Mesenchymal stem cell (in vitro differentiated cells and primary cell): ENCODE measurements around the gene FMO3.

Experiments
- DNase-seq: peaks from one replicate; pipeline ENCODE4 v3.0.0-alpha.2; 2013
- H2AFZ ChIP-seq: one replicate; pipeline ENCODE4 v1.6.1; 2013; ENCODE audit warnings: low read depth, mild to moderate bottlenecking, control low read depth, inconsistent platforms, low read length, moderate library complexity
- H2AK5ac ChIP-seq: 2 replicates; pipeline ENCODE4 v1.6.1; 2013; ENCODE audit warnings: low read length, moderate library complexity, mild to moderate bottlenecking, inconsistent platforms; ENCODE audit not compliant: severe bottlenecking
- H2BK120ac ChIP-seq: one replicate; pipeline ENCODE4 v1.6.1; 2013; ENCODE audit warnings: low read depth, mild to moderate bottlenecking, inconsistent platforms, low read length, moderate library complexity
- H2BK12ac ChIP-seq, 2 experiments: one replicate each; pipeline ENCODE4 v1.6.1; 2013; ENCODE audit warnings: inconsistent platforms in 2 of 2, low read length in 2 of 2, mild to moderate bottlenecking in 2 of 2, moderate library complexity in 2 of 2, control low read depth in 1 of 2
- H2BK15ac ChIP-seq: one replicate; pipeline ENCODE4 v1.6.1; 2013; ENCODE audit warnings: mild to moderate bottlenecking, low read depth, inconsistent platforms; ENCODE audit not compliant: poor library complexity, severe bottlenecking
- H2BK5ac ChIP-seq: 2 replicates; pipeline ENCODE4 v1.6.1; 2013; ENCODE audit warnings: low read depth, mild to moderate bottlenecking, low read length, control low read depth, inconsistent platforms; ENCODE audit not compliant: poor library complexity, severe bottlenecking
- H3K14ac ChIP-seq, 2 experiments: one replicate each; pipeline ENCODE4 v1.6.1; 2013; ENCODE audit warnings: inconsistent platforms in 2 of 2, low read length in 2 of 2, control low read depth in 1 of 2, mild to moderate bottlenecking in 1 of 2, moderate library complexity in 1 of 2
- H3K18ac ChIP-seq, 2 experiments: one replicate each; pipeline ENCODE4 v1.6.1; 2013; ENCODE audit warnings: inconsistent platforms in 2 of 2, low read length in 2 of 2, control low read depth in 1 of 2, low read depth in 1 of 2, mild to moderate bottlenecking in 1 of 2
- H3K23ac ChIP-seq, 2 experiments: one replicate each; pipeline ENCODE4 v1.6.1; 2013; ENCODE audit warnings: inconsistent platforms in 2 of 2, low read length in 2 of 2, mild to moderate bottlenecking in 2 of 2, moderate library complexity in 2 of 2, control low read depth in 1 of 2
- H3K27ac ChIP-seq: 2 replicates; pipeline ENCODE4 v1.5.1; 2013; ENCODE audit warnings: mild to moderate bottlenecking, moderate library complexity, low read length, control low read depth, inconsistent platforms; ENCODE audit not compliant: poor library complexity, severe bottlenecking
- H3K27me3 ChIP-seq, 2 experiments: 2 replicates each; pipeline versions ENCODE4 v1.6.1 to v1.7.0; 2013; ENCODE audit warnings: low read length in 2 of 2, mild to moderate bottlenecking in 2 of 2, moderate library complexity in 2 of 2, control low read depth in 1 of 2, inconsistent platforms in 1 of 2; ENCODE audit not compliant: control insufficient read depth in 1 of 2, insufficient read depth in 1 of 2
- H3K36me3 ChIP-seq, 2 experiments: 2 replicates each; pipeline versions ENCODE4 v1.6.1 to v1.7.0; 2013; ENCODE audit warnings: low read length in 2 of 2, control low read depth in 1 of 2, inconsistent platforms in 1 of 2, low read depth in 1 of 2, mild to moderate bottlenecking in 1 of 2; ENCODE audit not compliant: insufficient read depth in 2 of 2, control insufficient read depth in 1 of 2
- H3K4ac ChIP-seq, 2 experiments: one replicate each; pipeline ENCODE4 v1.6.1; 2013; ENCODE audit warnings: inconsistent platforms in 2 of 2, low read length in 2 of 2, mild to moderate bottlenecking in 2 of 2, moderate library complexity in 2 of 2, control low read depth in 1 of 2, low read depth in 1 of 2
- H3K4me1 ChIP-seq: 2 replicates; pipeline ENCODE4 v1.6.1; 2013; ENCODE audit warnings: low read depth, low read length, control low read depth; ENCODE audit not compliant: control insufficient read depth, insufficient read depth
- H3K4me2 ChIP-seq: 2 replicates; pipeline ENCODE4 v1.6.1; 2013; ENCODE audit warnings: low read length, mild to moderate bottlenecking, inconsistent platforms; ENCODE audit not compliant: poor library complexity, severe bottlenecking
- H3K4me3 ChIP-seq, 2 experiments: 2 replicates each; pipeline versions ENCODE4 v1.5.1 to v1.7.0; 2013; ENCODE audit warnings: low read length in 2 of 2, mild to moderate bottlenecking in 2 of 2, control low read depth in 1 of 2, low read depth in 1 of 2; ENCODE audit not compliant: insufficient read depth in 1 of 2
- H3K79me1 ChIP-seq: replicated peaks from 2 replicates; pipeline ENCODE4 v1.6.1; 2013; ENCODE audit warnings: mild to moderate bottlenecking, control low read depth, low read length, inconsistent platforms; ENCODE audit not compliant: poor library complexity, severe bottlenecking
- H3K9ac ChIP-seq: 2 replicates; pipeline ENCODE4 v1.7.0; 2013; ENCODE audit warnings: mild to moderate bottlenecking, low read length, moderate library complexity
- H3K9me3 ChIP-seq: 2 replicates; pipeline ENCODE4 v1.7.0; 2013; ENCODE audit warnings: mild to moderate bottlenecking, low read length; ENCODE audit not compliant: control insufficient read depth
- H4K8ac ChIP-seq: one replicate; pipeline ENCODE4 v1.6.1; 2013; ENCODE audit warnings: inconsistent platforms, mild to moderate bottlenecking, low read length, moderate library complexity
- H4K91ac ChIP-seq: one replicate; pipeline ENCODE4 v1.6.1; 2013; ENCODE audit warnings: mild to moderate bottlenecking, low read length, inconsistent platforms
- WGBS: methylation state at CpG from one replicate; pipeline ENCODE4 v1.1.7; 2013; ENCODE audit warnings: mixed read lengths; 5-methylcytosine and 5-hydroxymethylcytosine counted together

The FMO3 gene

GRCh38 chr1:171158551-171158950, 67.8 kb downstream of the FMO3 start:
- no peak overlapping the region for H3K18ac ChIP-seq
- no peaks in the 10 kb centered on the region for H3K36me3 ChIP-seq
- no peak overlapping the region for H4K8ac ChIP-seq
- peaks cover 6% of the 10 kb centered on the region for H3K9me3 ChIP-seq
- no peak for DNase-seq
- H2BK15ac ChIP-seq, result no peak overlapping the region
- H3K4me3 ChIP-seq, result no peak overlapping the region
- H3K23ac ChIP-seq, result no peak overlapping the region
- no peak overlapping the region for H3K4me2 ChIP-seq
- no peak overlapping the region for H2BK120ac ChIP-seq
- H3K79me1 ChIP-seq, result no peaks in the 10 kb centered on the region
- H2BK12ac ChIP-seq, result no peak overlapping the region
- WGBS, result 95% methylated on average over 3 of the region's 3 CpGs
- no peaks in the 10 kb centered on the region for H3K27me3 ChIP-seq
- no peak overlapping the region for H3K27ac ChIP-seq
- no peak overlapping the region for H2AK5ac ChIP-seq
- no peak overlapping the region for H2AFZ ChIP-seq
- no peak overlapping the region for H2BK5ac ChIP-seq
- no peak overlapping the region for H3K9ac ChIP-seq
- H4K91ac ChIP-seq, result no peak overlapping the region
- H3K4me1 ChIP-seq, result no peaks in the 10 kb centered on the region
- no peak overlapping the region for H3K4ac ChIP-seq
- no peak overlapping the region for H3K14ac ChIP-seq

- no peak overlapping the region for H2BK5ac ChIP-seq
- no peak overlapping the region for H3K18ac ChIP-seq
- H3K36me3 ChIP-seq, result no peaks in the 10 kb centered on the region
- H3K9me3 ChIP-seq, result peaks cover 6% of the 10 kb centered on the region
- H3K4me3 ChIP-seq, result no peak overlapping the region
- H3K4me1 ChIP-seq, result no peaks in the 10 kb centered on the region
- no peak overlapping the region for H3K4ac ChIP-seq
- WGBS, result 75% methylated on average over 2 of the region's 2 CpGs
- no peak overlapping the region for H3K14ac ChIP-seq
- H2AK5ac ChIP-seq, result no peak overlapping the region
- no peak for DNase-seq
- H3K79me1 ChIP-seq, result no peaks in the 10 kb centered on the region
- no peak overlapping the region for H3K23ac ChIP-seq
- H3K27ac ChIP-seq, result no peak overlapping the region
- H2BK120ac ChIP-seq, result no peak overlapping the region
- H4K91ac ChIP-seq, result no peak overlapping the region
- H3K9ac ChIP-seq, result no peak overlapping the region
- H2BK15ac ChIP-seq, result no peak overlapping the region
- no peak overlapping the region for H2AFZ ChIP-seq
- H4K8ac ChIP-seq, result no peak overlapping the region
- H3K4me2 ChIP-seq, result no peak overlapping the region
- no peak overlapping the region for H2BK12ac ChIP-seq
- no peaks in the 10 kb centered on the region for H3K27me3 ChIP-seq
Observed at GRCh38 chr1:171159148-171159547, 68.4 kb downstream of the FMO3 start.

GRCh38 chr1:171160211-171160610, 69.5 kb downstream of the FMO3 start:
- Histone ChIP-seq H3K9me3 (peaks cover 6% of the 10 kb centered on the region), H3K27ac (no peak overlapping the region), H3K4me1 (no peaks in the 10 kb centered on the region), H3K4me3 (no peak overlapping the region), H3K18ac (no peak overlapping the region), H3K36me3 (no peaks in the 10 kb centered on the region), H3K23ac (no peak overlapping the region), H2BK120ac (no peak overlapping the region), H2AK5ac (no peak overlapping the region), H2BK12ac (no peak overlapping the region), H2AFZ (no peak overlapping the region), H3K27me3 (no peaks in the 10 kb centered on the region), H2BK15ac (no peak overlapping the region), H3K9ac (no peak overlapping the region), H2BK5ac (no peak overlapping the region), H3K14ac (no peak overlapping the region), H3K79me1 (no peaks in the 10 kb centered on the region), H4K8ac (no peak overlapping the region), H3K4me2 (no peak overlapping the region), H3K4ac (no peak overlapping the region), H4K91ac (no peak overlapping the region)
- WGBS, result 53% methylated on average over 2 of the region's 3 CpGs
- peak; percentile 3 for DNase-seq

GRCh38 chr1:171160639-171161354, 70.1 kb downstream of the FMO3 start:
- H3K14ac ChIP-seq, result no peak overlapping the region
- H2BK120ac ChIP-seq, result no peak overlapping the region
- H3K36me3 ChIP-seq, result no peaks in the 10 kb centered on the region
- H2AK5ac ChIP-seq, result no peak overlapping the region
- H2BK5ac ChIP-seq, result no peak overlapping the region
- no peak overlapping the region for H2BK12ac ChIP-seq
- no peak overlapping the region for H3K18ac ChIP-seq
- no peak overlapping the region for H4K8ac ChIP-seq
- no peak overlapping the region for H2BK15ac ChIP-seq
- WGBS, result 82% methylated on average over 4 of the region's 4 CpGs
- H3K4me3 ChIP-seq, result no peak overlapping the region
- no peak overlapping the region for H3K9ac ChIP-seq
- no peak overlapping the region for H2AFZ ChIP-seq
- H3K79me1 ChIP-seq, result no peaks in the 10 kb centered on the region
- no peak overlapping the region for H3K4me2 ChIP-seq
- H3K4ac ChIP-seq, result no peak overlapping the region
- no peak overlapping the region for H3K27ac ChIP-seq
- no peak overlapping the region for H4K91ac ChIP-seq
- no peaks in the 10 kb centered on the region for H3K27me3 ChIP-seq
- H3K9me3 ChIP-seq, result peaks cover 6% of the 10 kb centered on the region
- DNase-seq, result peak; percentile 6
- no peaks in the 10 kb centered on the region for H3K4me1 ChIP-seq
- H3K23ac ChIP-seq, result no peak overlapping the region
